ENCODE measurements around the gene COQ3. TPM values are rescaled to one million over a fixed set of nuclear protein-coding genes. Genes with fewer than 3 reads are reported as not detected.

The COQ3 gene
- total and polyA plus RNA-seq, 2 donors = 12.1 to 16.9 TPM

- H3K36me3 ChIP-seq (ENCODE audit: control insufficient read depth in 2 of 2, insufficient read depth in 2 of 2, low read length in 1 of 2) = no peaks in the 10 kb centered on the region
- H3K4me1 ChIP-seq (ENCODE audit: control insufficient read depth in 2 of 2, insufficient read depth in 2 of 2, low read length in 2 of 2) = no peaks in the 10 kb centered on the region
- H3K27me3 ChIP-seq (ENCODE audit: control insufficient read depth in 2 of 2, insufficient read depth in 1 of 2, low read length in 1 of 2) = peaks cover 0 to 3% of the 10 kb centered on the region in 2 donors
- no peak overlapping the region for H3K4me3 ChIP-seq (ENCODE audit: low read length in 2 of 2)
- WGBS = 2% methylated on average over 2 of the region's 2 CpGs
- no peak overlapping the region for H3K27ac ChIP-seq (ENCODE audit: low read depth in 1 of 2, low read length in 1 of 2)
- H3K9me3 ChIP-seq (ENCODE audit: control insufficient read depth in 2 of 2, insufficient read depth in 1 of 2, low read length in 1 of 2) = no peaks in the 10 kb centered on the region
- peak in 8 of 9 donors; percentile 28 to 71 (median 38) for DNase-seq (ENCODE audit: low read depth in 6 of 9, low spot score in 9 of 9)
These were observed 63.8 kb downstream of the COQ3 start for GRCh38 chr6:99330159-99330558.

- Histone ChIP-seq H3K27me3 (ENCODE audit: control insufficient read depth in 2 of 2, insufficient read depth in 1 of 2, low read length in 1 of 2) (peaks cover 0 to 3% of the 10 kb centered on the region in 2 donors), H3K4me3 (ENCODE audit: low read length in 2 of 2) (no peak overlapping the region), H3K4me1 (ENCODE audit: control insufficient read depth in 2 of 2, insufficient read depth in 2 of 2, low read length in 2 of 2) (no peaks in the 10 kb centered on the region), H3K9me3 (ENCODE audit: control insufficient read depth in 2 of 2, insufficient read depth in 1 of 2, low read length in 1 of 2) (no peaks in the 10 kb centered on the region), H3K36me3 (ENCODE audit: control insufficient read depth in 2 of 2, insufficient read depth in 2 of 2, low read length in 1 of 2) (no peaks in the 10 kb centered on the region), H3K27ac (ENCODE audit: low read depth in 1 of 2, low read length in 1 of 2) (no peak overlapping the region)
- no peak for DNase-seq (ENCODE audit: low read depth in 6 of 9, low spot score in 9 of 9)
These were observed 69.0 kb downstream of the COQ3 start for GRCh38 chr6:99324996-99325395.

Other genes with a start within 250 kb of the COQ3 start
- 2.9 TPM for gene FAXC, start 44.5 kb downstream of the COQ3 start, total RNA-seq
- gene FAXC, start 44.5 kb downstream of the COQ3 start, polyA plus RNA-seq = 11.7 TPM
- gene PNISR, start 31.1 kb upstream of the COQ3 start, total RNA-seq = 129 TPM
- 86.9 TPM for gene PNISR, start 31.1 kb upstream of the COQ3 start, polyA plus RNA-seq
- gene USP45, start 121.2 kb upstream of the COQ3 start, total RNA-seq = 7.3 TPM
- gene USP45, start 121.2 kb upstream of the COQ3 start, polyA plus RNA-seq = 5.9 TPM
- 67.0 TPM for gene CCNC, start 174.5 kb upstream of the COQ3 start, total RNA-seq
- 61.2 TPM for gene CCNC, start 174.5 kb upstream of the COQ3 start, polyA plus RNA-seq
- not detected for gene PRDM13, start 212.6 kb upstream of the COQ3 start, total RNA-seq
- under 0.01 TPM for gene PRDM13, start 212.6 kb upstream of the COQ3 start, polyA plus RNA-seq

All from thymus (tissue), 11 donors.